ENCODE results near the gene TXLNG.
A peak's percentile ranks its signal among the peaks of the same experiment; 100 is the strongest.

TXLNG gene

GRCh38 chrX:16786791-16787735 lies 797 bp downstream of the TXLNG start:
- Histone ChIP-seq H3K27ac (no peak overlapping the region), H3K27me3 (replicated peaks) (no peaks in the 10 kb centered on the region), H3K4me3 (ENCODE audit: low read depth, low read length) (peak overlapping the region; percentile 88), H3K36me3 (replicated peaks) (no peaks in the 10 kb centered on the region)
- in situ Hi-C loops (cut with HindIII; ENCODE audit: low pct_ligation_motif_present, low sequenced_read_pairs), result no loop called here
- DNase-seq, result no peak
- no peak for TF ChIP-seq CTCF (IDR thresholded peaks at IDR 0.05; ENCODE audit: low read depth, low read length, missing control alignments)

GRCh38 chrX:16788477-16788876 lies 2.2 kb downstream of the TXLNG start:
- Histone ChIP-seq H3K27ac (no peak overlapping the region), H3K27me3 (replicated peaks) (no peaks in the 10 kb centered on the region), H3K4me3 (ENCODE audit: low read depth, low read length) (no peak overlapping the region), H3K36me3 (replicated peaks) (no peaks in the 10 kb centered on the region)
- DNase-seq, result no peak
- in situ Hi-C loops (cut with HindIII; ENCODE audit: low pct_ligation_motif_present, low sequenced_read_pairs), result no loop called here
- TF ChIP-seq CTCF (IDR thresholded peaks at IDR 0.05; ENCODE audit: low read depth, low read length, missing control alignments), result no peak

- TF ChIP-seq CTCF (IDR thresholded peaks at IDR 0.05; ENCODE audit: low read depth, low read length, missing control alignments), result no peak
- H3K27me3 ChIP-seq (replicated peaks), result no peaks in the 10 kb centered on the region
- no peaks in the 10 kb centered on the region for H3K36me3 ChIP-seq (replicated peaks)
- no peak for DNase-seq
- H3K4me3 ChIP-seq (ENCODE audit: low read depth, low read length), result no peak overlapping the region
- no peak overlapping the region for H3K27ac ChIP-seq
- in situ Hi-C loops (cut with HindIII; ENCODE audit: low pct_ligation_motif_present, low sequenced_read_pairs), result no loop called here
Observed at GRCh38 chrX:16796298-16796697, 10.0 kb downstream of the TXLNG start.

GRCh38 chrX:16797358-16797757 lies 11.1 kb downstream of the TXLNG start:
- no peak overlapping the region for H3K27ac ChIP-seq
- no peak overlapping the region for H3K4me3 ChIP-seq (ENCODE audit: low read depth, low read length)
- no peaks in the 10 kb centered on the region for H3K36me3 ChIP-seq (replicated peaks)
- in situ Hi-C loops (cut with HindIII; ENCODE audit: low pct_ligation_motif_present, low sequenced_read_pairs), result no loop called here
- no peak for TF ChIP-seq CTCF (IDR thresholded peaks at IDR 0.05; ENCODE audit: low read depth, low read length, missing control alignments)
- no peaks in the 10 kb centered on the region for H3K27me3 ChIP-seq (replicated peaks)
- DNase-seq, result no peak

- H3K27ac ChIP-seq, result no peak overlapping the region
- in situ Hi-C loops (cut with HindIII; ENCODE audit: low pct_ligation_motif_present, low sequenced_read_pairs), result no loop called here
- H3K36me3 ChIP-seq (replicated peaks), result no peaks in the 10 kb centered on the region
- DNase-seq, result no peak
- no peaks in the 10 kb centered on the region for H3K27me3 ChIP-seq (replicated peaks)
- H3K4me3 ChIP-seq (ENCODE audit: low read depth, low read length), result no peak overlapping the region
- no peak for TF ChIP-seq CTCF (IDR thresholded peaks at IDR 0.05; ENCODE audit: low read depth, low read length, missing control alignments)
Observed at GRCh38 chrX:16797841-16798240, 11.6 kb downstream of the TXLNG start.

All from brain microvascular endothelial cell (primary cell).